Caco-2 (cell line): ENCODE results near the gene RNF126. TPM values are rescaled to one million over a fixed set of nuclear protein-coding genes. Genes with fewer than 3 reads are reported as not detected.
A peak's percentile ranks its signal among the peaks of the same experiment; 100 is the strongest.
"Not testable (repeated sequence)": the region's sequence is repeated elsewhere in the genome, so short reads cannot be mapped to it uniquely, and the experiment has no call there.

Experiments used
- BruUV-seq: library from RNA; stranded (reverse); fragments of 400-500 nt; replicated peaks from 2 replicates; lab custom pipeline; 2021; lab: Mats Ljungman, UMichigan
- CTCF ChIA-PET: fragments of 300-600 bp; sonication (Branson Sonifier 250); formaldehyde crosslinking; loops from one replicate; lab custom pipeline; 2022; ENCODE audit warnings: antibody characterized with exemption; lab: Charles Lee
- POLR2A ChIA-PET: fragments of 300-600 bp; sonication (Branson Sonifier 250); formaldehyde crosslinking; loops from one replicate; lab custom pipeline; 2022; ENCODE audit warnings: antibody characterized with exemption; lab: Charles Lee
- DNase-seq, 2 experiments: peaks; one replicate each; pipeline versions ENCODE4 v3.0.0 to v3.0.0-alpha.2; 2020 to 2022
- H3K27me3 ChIP-seq: replicated peaks from 2 replicates; pipeline ENCODE4 v1.6.0; 2011; ENCODE audit warnings: low read length; ENCODE audit not compliant: control insufficient read depth, insufficient read depth
- H3K36me3 ChIP-seq: 2 replicates; pipeline ENCODE4 v1.5.1; 2011; ENCODE audit warnings: low read length; ENCODE audit not compliant: control insufficient read depth, insufficient read depth
- H3K4me1 ChIP-seq: fragments of 250-450 bp; sonication (Bioruptor Pico); 2 replicates; pipeline ENCODE4 v1.5.1; 2020; ENCODE audit warnings: mild to moderate bottlenecking
- H3K4me3 ChIP-seq: 2 replicates; pipeline ENCODE4 v1.5.1; 2011; ENCODE audit warnings: low read depth, mild to moderate bottlenecking, control low read depth, low read length
- H3K9me3 ChIP-seq: fragments of 250-450 bp; sonication (Bioruptor Pico); 2 replicates; pipeline ENCODE4 v1.5.1; 2020; ENCODE audit warnings: mild to moderate bottlenecking, moderate library complexity
- H3K27ac Mint-ChIP-seq: one replicate; pipeline ENCODE4 v1.8.0; 2022; ENCODE audit warnings: mixed read lengths; ENCODE audit not compliant: unreplicated experiment
- H3K27me3 Mint-ChIP-seq: one replicate; pipeline ENCODE4 v1.8.0; 2022; ENCODE audit warnings: mixed read lengths; ENCODE audit not compliant: insufficient read depth, unreplicated experiment
- H3K36me3 Mint-ChIP-seq: one replicate; pipeline ENCODE4 v1.8.0; 2022; ENCODE audit warnings: mild to moderate bottlenecking, mixed read lengths; ENCODE audit not compliant: insufficient read depth, unreplicated experiment
- H3K4me1 Mint-ChIP-seq: one replicate; pipeline ENCODE4 v1.8.0; 2022; ENCODE audit warnings: low read depth, mixed read lengths; ENCODE audit not compliant: unreplicated experiment
- H3K4me3 Mint-ChIP-seq: one replicate; pipeline ENCODE4 v1.8.0; 2022; ENCODE audit warnings: mild to moderate bottlenecking, moderate library complexity, mixed read lengths; ENCODE audit not compliant: unreplicated experiment
- H3K9me3 Mint-ChIP-seq: one replicate; pipeline ENCODE4 v1.8.0; 2022; ENCODE audit warnings: mixed read lengths; ENCODE audit not compliant: unreplicated experiment
- intact Hi-C: fragments of 100-400 bp; cut with micrococcal nuclease; formaldehyde crosslinking; loops from one replicate; pipeline ENCODE4 v1.10.0; 2022; ENCODE audit not compliant: unreplicated experiment
- total RNA-seq: library from RNA; stranded (reverse); gene quantifications from 2 replicates; pipeline ENCODE4 v1.2.3, GENCODE V29; 2022
- TF ChIP-seq, protein P1 (sequence below), 2 experiments: fragments of 200-600 bp in 1 of 2; IDR thresholded peaks; 1 replicate in 1 of 2; 2 replicates in 1 of 2; pipeline versions ENCODE4 v1.5.1 to v1.8.0; 2011 to 2022; ENCODE audit warnings: antibody characterized with exemption in 1 of 2, control low read depth in 1 of 2, inconsistent platforms in 1 of 2, low read depth in 1 of 2, low read length in 1 of 2, mild to moderate bottlenecking in 1 of 2, moderate library complexity in 1 of 2; ENCODE audit not compliant: insufficient read depth in 1 of 2, severe bottlenecking in 1 of 2, unreplicated experiment in 1 of 2

RNF126 gene
- total RNA-seq, 1 experiment from 2014 or later: 74.6 TPM

DNA sequence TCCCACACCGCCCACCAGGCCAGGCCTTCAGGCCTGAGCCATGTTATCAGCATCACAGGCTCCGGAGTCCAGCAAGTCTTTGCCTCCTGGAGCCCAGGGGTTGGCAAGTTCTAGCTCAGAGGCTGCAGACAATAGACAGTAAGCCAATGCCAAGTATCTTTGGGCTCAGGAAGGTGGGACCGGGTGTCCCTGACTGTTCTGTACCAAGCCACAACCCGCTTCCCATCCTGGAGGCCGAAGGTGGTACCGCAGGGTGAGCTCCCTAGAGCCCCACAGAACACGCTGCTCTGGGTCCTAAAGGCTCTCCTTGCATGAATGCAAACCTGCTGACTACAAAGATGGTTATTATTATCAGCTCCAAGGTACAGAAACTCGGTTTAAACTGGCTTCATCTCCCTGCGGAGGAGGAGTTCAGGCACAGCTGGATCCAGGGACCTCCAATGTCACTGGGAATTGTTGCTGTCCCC, 7.6 kb upstream of the RNF126 start:
- POLR2A ChIA-PET: no interaction called here
- no peak overlapping the region for H3K4me3 Mint-ChIP-seq

DNA sequence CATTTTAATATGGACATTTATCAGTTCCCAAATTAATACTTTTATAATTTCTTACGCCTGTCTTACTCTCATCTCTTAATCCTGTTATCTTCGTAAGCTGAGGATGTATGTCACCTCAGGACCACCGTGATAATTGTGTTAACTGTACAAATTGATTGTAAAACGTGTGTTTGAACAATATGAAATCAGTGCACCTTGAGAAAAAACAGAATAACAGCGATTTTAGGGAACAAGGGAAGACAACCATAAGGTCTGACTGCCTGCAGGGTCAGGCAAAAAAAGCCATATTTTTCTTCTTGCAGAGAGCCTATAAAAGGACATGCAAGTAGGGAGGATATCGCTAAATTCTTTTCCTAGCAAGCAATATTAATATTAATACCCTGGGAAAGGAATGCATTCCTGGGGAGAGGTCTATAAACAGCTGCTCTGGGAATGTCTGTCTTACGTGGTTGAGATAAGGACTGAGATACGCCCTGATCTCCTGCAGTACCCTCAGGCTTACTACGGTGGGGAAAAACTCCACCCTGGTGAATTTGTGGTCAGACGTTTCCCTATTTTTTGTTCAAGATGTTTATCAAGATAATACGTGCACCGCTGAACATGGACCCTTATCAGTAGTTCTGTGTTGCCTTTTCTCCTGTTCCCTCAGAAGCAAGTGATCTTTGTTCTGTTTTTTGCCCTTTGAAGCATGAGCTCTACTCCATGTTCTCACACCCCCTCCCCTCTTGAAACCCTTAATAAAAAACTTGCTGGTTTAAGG, 5.8 kb upstream of the RNF126 start:
- H3K27me3 Mint-ChIP-seq, H3K9me3 ChIP-seq, H3K36me3 ChIP-seq, H3K27me3 ChIP-seq, CTCF ChIA-PET, H3K9me3 Mint-ChIP-seq, H3K4me1 Mint-ChIP-seq, H3K4me3 ChIP-seq, intact Hi-C loops, BruUV-seq: not testable (repeated sequence)
- DNase-seq: peak; percentile 70 to 82
- POLR2A ChIA-PET: interaction anchor here (1.5 kb wide), 1 partner anchor 12 kb away, joined by 4 read pairs; no protein-coding TSS in a partner anchor
- peaks cover 21% of the 10 kb centered on the region for H3K4me1 ChIP-seq
- H3K27ac Mint-ChIP-seq: peak overlapping the region; percentile 48
- peaks cover 25% of the 10 kb centered on the region for H3K36me3 Mint-ChIP-seq
- peak overlapping the region; percentile 58 for H3K4me3 Mint-ChIP-seq

More for the DNA sequence above, 7.6 kb upstream of the RNF126 start:
- intact Hi-C loops: no loop called here
- H3K9me3 Mint-ChIP-seq: no peaks in the 10 kb centered on the region
- no peaks in the 10 kb centered on the region for H3K27me3 Mint-ChIP-seq
- H3K4me1 Mint-ChIP-seq: peaks cover 5% of the 10 kb centered on the region
- BruUV-seq: no TSS peak
- peaks cover 24% of the 10 kb centered on the region for H3K36me3 Mint-ChIP-seq
- no peak overlapping the region for H3K27ac Mint-ChIP-seq
- TF ChIP-seq, protein P1, sequence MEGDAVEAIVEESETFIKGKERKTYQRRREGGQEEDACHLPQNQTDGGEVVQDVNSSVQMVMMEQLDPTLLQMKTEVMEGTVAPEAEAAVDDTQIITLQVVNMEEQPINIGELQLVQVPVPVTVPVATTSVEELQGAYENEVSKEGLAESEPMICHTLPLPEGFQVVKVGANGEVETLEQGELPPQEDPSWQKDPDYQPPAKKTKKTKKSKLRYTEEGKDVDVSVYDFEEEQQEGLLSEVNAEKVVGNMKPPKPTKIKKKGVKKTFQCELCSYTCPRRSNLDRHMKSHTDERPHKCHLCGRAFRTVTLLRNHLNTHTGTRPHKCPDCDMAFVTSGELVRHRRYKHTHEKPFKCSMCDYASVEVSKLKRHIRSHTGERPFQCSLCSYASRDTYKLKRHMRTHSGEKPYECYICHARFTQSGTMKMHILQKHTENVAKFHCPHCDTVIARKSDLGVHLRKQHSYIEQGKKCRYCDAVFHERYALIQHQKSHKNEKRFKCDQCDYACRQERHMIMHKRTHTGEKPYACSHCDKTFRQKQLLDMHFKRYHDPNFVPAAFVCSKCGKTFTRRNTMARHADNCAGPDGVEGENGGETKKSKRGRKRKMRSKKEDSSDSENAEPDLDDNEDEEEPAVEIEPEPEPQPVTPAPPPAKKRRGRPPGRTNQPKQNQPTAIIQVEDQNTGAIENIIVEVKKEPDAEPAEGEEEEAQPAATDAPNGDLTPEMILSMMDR (IDR thresholded peaks at IDR 0.05; ENCODE audit: insufficient read depth in 1 of 2, low read depth in 1 of 2, low read length in 1 of 2, severe bottlenecking in 1 of 2, unreplicated experiment in 1 of 2): no peak
- DNase-seq: no peak
- peaks cover 19% of the 10 kb centered on the region for H3K4me1 ChIP-seq
- H3K27me3 ChIP-seq: no peaks in the 10 kb centered on the region
- H3K36me3 ChIP-seq: no peaks in the 10 kb centered on the region
- CTCF ChIA-PET: no interaction called here
- no peak overlapping the region for H3K4me3 ChIP-seq
- H3K9me3 ChIP-seq: peaks cover 6% of the 10 kb centered on the region; the same call in 1 of the 2 replicates

DNA sequence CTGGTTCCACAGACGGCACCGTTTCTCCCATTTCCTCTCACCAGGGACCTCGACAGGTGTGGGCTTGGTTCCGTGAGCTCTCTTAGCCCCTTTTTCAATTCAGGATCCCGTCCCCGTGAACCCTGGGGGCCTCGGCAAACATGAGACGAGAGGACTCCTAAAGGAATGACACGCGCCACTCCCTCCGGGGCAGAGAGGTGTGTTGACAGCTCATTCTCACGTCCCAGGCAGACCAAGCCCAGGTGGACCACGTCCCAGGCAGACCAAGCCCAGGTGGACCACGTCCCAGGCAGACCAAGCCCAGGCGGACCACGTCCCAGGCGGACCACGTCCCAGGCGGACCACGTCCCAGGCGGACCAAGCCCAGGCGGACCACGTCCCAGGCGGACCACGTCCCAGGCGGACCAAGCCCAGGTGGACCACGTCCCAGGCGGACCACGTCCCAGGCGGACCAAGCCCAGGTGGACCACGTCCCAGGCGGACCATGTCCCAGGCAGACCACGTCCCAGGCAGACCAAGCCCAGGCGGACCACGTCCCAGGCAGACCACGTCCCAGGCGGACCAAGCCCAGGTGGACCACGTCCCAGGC, 4.1 kb upstream of the RNF126 start:
- H3K4me3 ChIP-seq, H3K27me3 ChIP-seq, H3K9me3 ChIP-seq, DNase-seq, POLR2A ChIA-PET, intact Hi-C loops, H3K4me3 Mint-ChIP-seq, H3K27ac Mint-ChIP-seq, BruUV-seq, H3K4me1 Mint-ChIP-seq, CTCF ChIA-PET, H3K27me3 Mint-ChIP-seq, H3K36me3 ChIP-seq, H3K9me3 Mint-ChIP-seq: not testable (repeated sequence)
- H3K4me1 ChIP-seq: peaks cover 25% of the 10 kb centered on the region
- peaks cover 33% of the 10 kb centered on the region for H3K36me3 Mint-ChIP-seq
